HUES6 (cell line): ENCODE data around the gene PLEKHJ1.
"Not testable (repeated sequence)": the region's sequence is repeated elsewhere in the genome, so short reads cannot be mapped to it uniquely, and the experiment has no call there.

Source experiments
- H3K27ac ChIP-seq: 2 replicates; pipeline ENCODE4 v1.7.0; 2013; ENCODE audit warnings: low read depth, mild to moderate bottlenecking, low read length, inconsistent platforms
- H3K27me3 ChIP-seq: 2 replicates; pipeline ENCODE4 v1.6.1; 2013; ENCODE audit warnings: low read length; ENCODE audit not compliant: control insufficient read depth, insufficient read depth
- H3K36me3 ChIP-seq: 2 replicates; pipeline ENCODE4 v1.6.1; 2013; ENCODE audit warnings: low read length; ENCODE audit not compliant: control insufficient read depth, insufficient read depth
- H3K4me1 ChIP-seq: 2 replicates; pipeline ENCODE4 v1.6.1; 2013; ENCODE audit warnings: low read length; ENCODE audit not compliant: control insufficient read depth, insufficient read depth
- H3K4me3 ChIP-seq: 2 replicates; pipeline ENCODE4 v1.5.1; 2013; ENCODE audit warnings: low read depth, low read length
- H3K9ac ChIP-seq: one replicate; pipeline ENCODE4 v1.6.1; 2013; ENCODE audit warnings: mild to moderate bottlenecking, low read length
- H3K9me3 ChIP-seq: 2 replicates; pipeline ENCODE4 v1.6.1; 2013; ENCODE audit warnings: low read depth, low read length; ENCODE audit not compliant: control insufficient read depth, insufficient read depth

PLEKHJ1 gene

GRCh38 chr19:2210206-2210605, 25.9 kb downstream of the PLEKHJ1 start:
- Histone ChIP-seq H3K4me3 (no peak overlapping the region), H3K27ac (no peak overlapping the region), H3K27me3 (no peaks in the 10 kb centered on the region), H3K9ac (no peak overlapping the region), H3K9me3 (no peaks in the 10 kb centered on the region), H3K4me1 (peaks cover 10% of the 10 kb centered on the region; the same call in 1 of the 2 replicates), H3K36me3 (peaks cover 76% of the 10 kb centered on the region)

- H3K36me3 ChIP-seq, result peaks cover 74% of the 10 kb centered on the region
- no peaks in the 10 kb centered on the region for H3K9me3 ChIP-seq
- no peak overlapping the region for H3K4me3 ChIP-seq
- no peaks in the 10 kb centered on the region for H3K27me3 ChIP-seq
- 0 out of 2 replicates have a peak overlapping the region, but pooled peaks have one; percentile 15 for H3K27ac ChIP-seq
- no peak overlapping the region for H3K9ac ChIP-seq
- H3K4me1 ChIP-seq, result peaks cover 10% of the 10 kb centered on the region; the same call in 1 of the 2 replicates
Observed at GRCh38 chr19:2209408-2209807, 26.7 kb downstream of the PLEKHJ1 start.

- no peaks in the 10 kb centered on the region for H3K27me3 ChIP-seq
- H3K36me3 ChIP-seq, result peaks cover 74% of the 10 kb centered on the region
- no peak overlapping the region for H3K27ac ChIP-seq
- no peaks in the 10 kb centered on the region for H3K9me3 ChIP-seq
- peak overlapping the region; percentile 4 for H3K9ac ChIP-seq
- H3K4me3 ChIP-seq, result no peak overlapping the region
- peaks cover 10% of the 10 kb centered on the region; the same call in 1 of the 2 replicates for H3K4me1 ChIP-seq
Observed at GRCh38 chr19:2208975-2209374, 27.2 kb downstream of the PLEKHJ1 start.

GRCh38 chr19:2207991-2208860, 27.9 kb downstream of the PLEKHJ1 start:
- no peaks in the 10 kb centered on the region for H3K27me3 ChIP-seq
- peaks cover 74% of the 10 kb centered on the region for H3K36me3 ChIP-seq
- no peaks in the 10 kb centered on the region for H3K9me3 ChIP-seq
- H3K27ac ChIP-seq, result no peak overlapping the region
- H3K4me1 ChIP-seq, result peaks cover 10% of the 10 kb centered on the region; the same call in 1 of the 2 replicates
- H3K4me3 ChIP-seq, result no peak overlapping the region
- peak overlapping the region; percentile 31 for H3K9ac ChIP-seq

DNA sequence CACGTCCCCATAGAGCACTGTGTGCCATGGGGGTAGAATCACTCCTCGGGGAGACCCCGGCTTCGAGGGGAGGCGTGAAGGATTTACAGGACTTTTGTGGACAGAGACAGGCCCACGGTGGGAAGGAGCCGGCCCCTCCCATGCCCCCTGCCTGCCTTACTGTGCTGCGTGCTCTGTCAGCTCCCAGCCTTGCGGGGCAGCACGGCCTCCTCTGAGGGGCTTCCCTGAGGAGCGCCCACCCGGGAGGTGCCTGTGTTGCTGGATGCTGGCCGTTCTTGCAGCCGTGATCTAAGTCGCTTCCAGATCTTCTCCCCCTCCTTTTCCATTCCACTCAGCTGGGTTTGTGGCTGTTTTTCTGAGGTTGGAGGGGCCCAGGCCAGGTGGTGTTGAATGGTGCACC, 29.1 kb downstream of the PLEKHJ1 start:
- Histone ChIP-seq H3K27me3 (no peaks in the 10 kb centered on the region), H3K36me3 (peaks cover 68% of the 10 kb centered on the region), H3K4me1 (peaks cover 10% of the 10 kb centered on the region; the same call in 1 of the 2 replicates), H3K27ac (no peak overlapping the region), H3K9ac (no peak overlapping the region), H3K9me3 (no peaks in the 10 kb centered on the region), H3K4me3 (no peak overlapping the region)

- H3K36me3 ChIP-seq, result peaks cover 51% of the 10 kb centered on the region
- no peak overlapping the region for H3K9ac ChIP-seq
- peaks cover 3% of the 10 kb centered on the region; the same call in 1 of the 2 replicates for H3K4me1 ChIP-seq
- H3K27me3 ChIP-seq, result no peaks in the 10 kb centered on the region
- no peak overlapping the region for H3K4me3 ChIP-seq
- no peaks in the 10 kb centered on the region for H3K9me3 ChIP-seq
- H3K27ac ChIP-seq, result no peak overlapping the region
Observed at GRCh38 chr19:2202366-2202765, 33.8 kb downstream of the PLEKHJ1 start.

GRCh38 chr19:2201473-2202148, 34.5 kb downstream of the PLEKHJ1 start:
- Histone ChIP-seq H3K4me3 (no peak overlapping the region), H3K4me1 (peaks cover 3% of the 10 kb centered on the region; the same call in 1 of the 2 replicates), H3K36me3 (peaks cover 54% of the 10 kb centered on the region), H3K9me3 (no peaks in the 10 kb centered on the region), H3K27ac (peak overlapping the region; percentile 18; the same call in 1 of the 2 replicates), H3K27me3 (no peaks in the 10 kb centered on the region), H3K9ac (no peak overlapping the region)

- H3K36me3 ChIP-seq, result peaks cover 57% of the 10 kb centered on the region
- H3K27ac ChIP-seq, H3K27me3 ChIP-seq, H3K9me3 ChIP-seq, H3K4me3 ChIP-seq, H3K9ac ChIP-seq, H3K4me1 ChIP-seq: not testable (repeated sequence)
Observed at GRCh38 chr19:2200624-2201294, 35.4 kb downstream of the PLEKHJ1 start.

DNA sequence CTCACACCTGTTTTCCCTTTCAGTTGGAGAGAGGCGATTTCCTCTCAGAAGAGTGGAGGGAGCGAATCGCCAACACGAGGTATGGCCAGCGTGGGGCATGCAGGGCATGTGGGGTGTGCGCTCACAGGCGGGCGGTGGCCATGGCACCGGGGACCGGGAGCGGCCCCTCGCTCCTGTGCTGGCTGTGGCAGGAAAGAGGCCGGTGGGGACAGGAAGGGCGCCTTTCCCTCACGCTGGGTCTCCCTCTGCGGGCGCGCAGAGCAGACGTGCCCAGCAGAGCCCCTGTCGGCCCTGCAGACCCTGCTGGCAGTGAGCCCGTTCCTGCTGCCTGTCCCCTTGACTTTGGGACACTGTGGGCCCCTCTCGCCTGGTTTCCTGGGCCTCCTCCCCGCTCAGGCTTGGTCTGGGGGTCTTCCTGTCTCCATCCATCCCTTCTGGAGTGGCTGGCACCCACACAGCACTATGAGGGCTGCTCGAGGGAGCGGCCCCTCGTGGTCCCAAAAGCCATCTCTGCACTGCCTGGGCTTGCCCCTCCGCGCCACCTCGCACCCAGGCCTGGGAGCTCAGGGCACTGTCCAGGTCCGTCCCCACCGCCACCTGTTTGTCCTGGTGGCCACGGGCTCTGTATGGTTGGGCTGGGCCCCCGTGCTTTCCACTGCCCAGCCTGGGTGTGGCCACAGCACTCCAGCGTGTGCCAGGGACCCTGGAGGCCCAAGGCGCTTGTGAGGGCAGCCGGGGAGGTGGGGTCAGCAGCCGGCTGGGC, 36.1 kb downstream of the PLEKHJ1 start:
- peaks cover 3% of the 10 kb centered on the region; the same call in 1 of the 2 replicates for H3K4me1 ChIP-seq
- no peak overlapping the region for H3K9ac ChIP-seq
- H3K36me3 ChIP-seq, result peaks cover 59% of the 10 kb centered on the region
- H3K9me3 ChIP-seq, result no peaks in the 10 kb centered on the region
- H3K27ac ChIP-seq, result no peak overlapping the region; the same call in 1 of the 2 replicates
- H3K4me3 ChIP-seq, result no peak overlapping the region
- H3K27me3 ChIP-seq, result no peaks in the 10 kb centered on the region

DNA sequence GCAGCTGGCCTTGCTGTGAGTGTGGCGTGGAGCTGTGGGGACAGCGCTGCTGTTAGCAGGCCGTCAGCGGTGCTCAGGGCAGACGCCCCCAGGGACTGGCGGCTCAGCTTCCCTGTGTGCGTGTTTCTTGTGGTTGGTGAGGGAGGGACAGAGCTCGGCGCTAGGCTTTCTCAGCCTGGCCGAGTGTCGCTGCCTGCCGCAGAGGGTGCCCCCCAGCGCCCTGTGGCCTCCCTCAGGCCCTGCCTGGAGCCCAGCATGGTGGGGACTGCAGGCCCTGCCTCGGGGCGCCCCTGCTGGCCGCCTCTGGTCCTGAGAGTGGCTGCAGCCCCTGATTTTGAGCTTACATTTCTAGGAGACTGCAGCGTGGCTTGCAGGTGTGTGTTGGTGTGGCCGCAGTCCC, 36.9 kb downstream of the PLEKHJ1 start:
- Histone ChIP-seq H3K36me3 (peaks cover 58% of the 10 kb centered on the region), H3K27me3 (no peaks in the 10 kb centered on the region), H3K4me1 (peaks cover 3% of the 10 kb centered on the region; the same call in 1 of the 2 replicates), H3K27ac (peak overlapping the region; percentile 4; the same call in 1 of the 2 replicates), H3K4me3 (no peak overlapping the region), H3K9me3 (no peaks in the 10 kb centered on the region), H3K9ac (no peak overlapping the region)
